Measurements from ENCODE around the gene SLC49A4. TPM values are rescaled to one million over a fixed set of nuclear protein-coding genes. Genes with fewer than 3 reads are reported as not detected.

SLC49A4 gene
- total RNA-seq, 1 donor from 2014 or later = 5.9 TPM

DNA sequence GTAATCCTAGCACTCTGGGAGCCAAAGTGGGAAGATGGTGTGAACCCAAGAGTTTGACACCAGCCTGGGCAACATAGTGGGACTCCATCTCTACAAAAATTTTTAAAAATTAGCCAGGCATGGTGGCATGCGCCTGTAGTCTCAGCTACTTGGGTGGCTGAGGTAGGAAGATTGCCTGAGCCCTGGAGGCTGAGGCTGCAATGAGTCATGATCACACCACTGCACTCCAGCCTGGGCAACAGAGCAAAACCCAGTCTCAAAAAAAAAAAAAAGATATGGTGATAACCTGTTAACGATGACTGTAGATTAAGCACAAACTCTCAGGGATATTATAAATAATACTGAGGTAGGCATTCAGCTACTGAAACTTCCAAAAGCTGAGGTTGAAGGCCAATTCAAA lies 107.5 kb downstream of the SLC49A4 start:
- no peak for ATAC-seq
- no peak for DNase-seq (ENCODE audit: low spot score)

DNA sequence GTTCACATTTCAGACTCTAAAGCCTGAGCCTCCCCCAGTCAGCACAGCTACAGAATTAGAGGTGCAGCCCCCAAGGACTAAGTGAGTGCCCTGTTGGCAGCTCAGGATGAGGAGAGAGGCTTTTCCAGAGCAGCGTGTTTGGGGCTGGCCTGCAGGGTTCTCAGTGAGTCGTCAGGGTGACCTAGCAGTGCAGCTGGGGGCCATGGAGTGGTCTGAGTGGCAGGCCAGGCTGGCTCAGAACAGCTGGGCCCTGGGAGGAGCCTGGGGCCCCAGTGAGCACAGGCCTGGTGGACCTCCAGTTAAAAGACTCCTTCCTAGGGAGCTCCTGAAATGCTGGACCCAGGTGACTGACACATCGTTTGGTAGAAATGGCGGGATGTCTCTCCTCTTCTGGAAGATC lies 108.3 kb downstream of the SLC49A4 start:
- DNase-seq (ENCODE audit: low spot score) (no peak), ATAC-seq (no peak)

GRCh38 chr3:122907471-122907870 lies 112.6 kb downstream of the SLC49A4 start:
- ATAC-seq (no peak), DNase-seq (ENCODE audit: low spot score) (no peak)

GRCh38 chr3:122908251-122908650 lies 113.4 kb downstream of the SLC49A4 start:
- DNase-seq (ENCODE audit: low spot score) (no peak), ATAC-seq (no peak)

DNA sequence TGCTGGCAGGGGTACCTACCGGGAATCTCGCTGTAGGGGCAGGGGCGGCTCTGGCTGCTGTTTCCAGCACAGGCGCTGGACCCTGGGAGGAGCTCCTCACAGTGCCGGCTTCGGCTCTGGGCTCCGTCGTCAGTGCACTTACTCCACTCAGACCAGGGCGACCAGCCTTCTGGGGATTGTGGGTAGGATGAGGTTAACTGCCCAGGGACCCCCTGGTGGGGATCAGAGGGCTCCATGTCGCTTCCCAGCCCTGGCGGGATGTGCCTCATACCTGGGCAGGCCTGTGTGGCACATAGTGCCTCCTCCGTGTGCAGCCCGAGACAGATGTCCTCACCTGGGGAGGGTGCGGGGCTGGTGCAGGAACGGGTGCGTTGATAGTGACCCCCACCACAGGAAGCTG lies 117.0 kb downstream of the SLC49A4 start:
- DNase-seq (ENCODE audit: low spot score) (no peak), ATAC-seq (no peak)

- no peak for ATAC-seq
- DNase-seq (ENCODE audit: low spot score) = no peak
Measured at GRCh38 chr3:122912772-122913538, 118.1 kb downstream of the SLC49A4 start.

DNA sequence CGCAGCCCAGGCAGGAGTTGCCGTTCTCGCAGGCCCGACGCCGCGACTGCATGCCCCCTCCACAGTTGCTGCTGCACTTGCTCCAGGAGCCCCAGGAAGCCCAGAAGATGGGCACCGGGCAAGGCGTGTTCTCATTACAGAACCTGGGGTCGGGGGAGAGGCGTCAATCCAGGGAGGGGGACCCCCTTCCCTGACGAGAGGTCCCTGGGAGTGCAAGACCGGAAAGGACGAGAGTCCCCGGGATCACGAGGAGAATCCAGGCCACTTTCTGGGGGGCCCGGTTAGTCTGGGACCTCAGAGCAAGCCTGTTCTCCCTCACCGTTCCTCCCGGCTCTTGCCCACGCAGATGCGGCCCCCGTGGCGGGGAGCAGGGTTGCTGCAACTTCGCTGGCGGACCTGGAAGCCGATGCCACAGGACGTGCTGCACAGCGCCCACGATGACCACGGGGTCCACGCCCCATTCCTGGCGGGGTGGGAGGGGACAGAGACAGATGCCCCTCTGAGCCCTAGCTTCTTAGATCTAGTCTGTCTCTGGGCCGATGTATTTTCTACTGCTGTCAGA lies 118.8 kb downstream of the SLC49A4 start:
- DNase-seq (ENCODE audit: low spot score) (no peak), ATAC-seq (no peak)

- ATAC-seq (no peak), DNase-seq (ENCODE audit: low spot score) (no peak)
Measured at GRCh38 chr3:122915300-122916055, 120.6 kb downstream of the SLC49A4 start.

DNA sequence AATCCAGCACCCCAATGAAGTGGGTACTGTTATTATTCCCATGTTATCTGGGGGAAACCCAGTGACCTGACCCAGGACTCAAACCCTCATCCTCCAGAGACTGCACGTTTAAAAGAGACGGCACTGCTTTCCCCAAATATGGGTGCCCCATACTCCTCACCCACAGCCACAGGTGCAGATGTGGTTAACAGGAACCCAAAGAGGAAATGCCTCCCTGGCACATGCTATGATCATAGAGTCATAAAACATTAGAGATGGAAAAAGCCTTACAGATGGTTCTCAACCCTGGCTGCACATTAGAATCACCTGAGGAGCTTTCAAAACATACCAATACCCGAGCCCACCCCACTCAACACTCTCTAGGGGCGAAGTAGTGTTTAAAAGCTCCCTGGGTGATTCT lies 121.2 kb downstream of the SLC49A4 start:
- ATAC-seq = no peak

DNA sequence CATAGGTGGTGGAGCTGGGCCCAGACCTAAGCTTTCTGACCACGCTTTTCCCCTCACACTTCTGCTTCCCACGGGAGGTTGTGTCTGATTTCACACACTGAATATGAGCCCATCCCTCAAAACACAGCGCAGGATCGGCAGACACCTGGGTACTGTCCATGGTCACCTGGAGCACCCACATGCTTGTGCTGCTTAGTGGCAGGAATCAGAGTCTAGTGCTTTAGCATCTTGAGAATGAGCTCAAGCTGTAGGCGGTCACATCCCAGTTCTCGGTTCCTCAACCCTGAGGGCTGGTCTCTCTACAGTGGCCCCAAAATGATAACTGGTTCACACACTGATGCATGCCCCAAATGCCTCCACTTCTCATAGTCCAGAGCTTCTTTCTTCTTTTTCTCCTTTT lies 121.7 kb downstream of the SLC49A4 start:
- no peak for ATAC-seq
- no peak for DNase-seq (ENCODE audit: low spot score)

More for the DNA sequence above, 121.2 kb downstream of the SLC49A4 start:
- no peak for DNase-seq (ENCODE audit: low spot score)

GRCh38 chr3:122917412-122917811 lies 122.5 kb downstream of the SLC49A4 start:
- DNase-seq (ENCODE audit: low spot score) (no peak), ATAC-seq (no peak)

- ATAC-seq (no peak), DNase-seq (ENCODE audit: low spot score) (no peak)
Measured at GRCh38 chr3:122918576-122919290, 123.9 kb downstream of the SLC49A4 start.

DNA sequence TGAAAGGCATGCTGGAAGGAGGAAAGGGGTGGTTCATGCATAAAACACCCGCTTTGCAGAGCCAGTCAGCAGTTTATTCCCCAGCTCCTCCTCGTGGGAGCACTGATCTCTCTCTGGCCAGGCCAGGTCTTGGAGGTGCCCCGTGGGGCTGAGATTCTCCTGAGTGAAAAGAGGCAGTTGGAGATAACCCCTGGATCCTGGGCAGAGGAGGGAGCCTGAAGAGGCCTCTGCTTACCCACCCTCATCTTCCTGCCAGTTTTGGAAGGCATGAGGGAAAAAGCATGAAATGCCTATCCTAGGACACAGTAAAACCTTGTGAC lies 124.4 kb downstream of the SLC49A4 start:
- DNase-seq (ENCODE audit: low spot score) (no peak), ATAC-seq (no peak)

DNA sequence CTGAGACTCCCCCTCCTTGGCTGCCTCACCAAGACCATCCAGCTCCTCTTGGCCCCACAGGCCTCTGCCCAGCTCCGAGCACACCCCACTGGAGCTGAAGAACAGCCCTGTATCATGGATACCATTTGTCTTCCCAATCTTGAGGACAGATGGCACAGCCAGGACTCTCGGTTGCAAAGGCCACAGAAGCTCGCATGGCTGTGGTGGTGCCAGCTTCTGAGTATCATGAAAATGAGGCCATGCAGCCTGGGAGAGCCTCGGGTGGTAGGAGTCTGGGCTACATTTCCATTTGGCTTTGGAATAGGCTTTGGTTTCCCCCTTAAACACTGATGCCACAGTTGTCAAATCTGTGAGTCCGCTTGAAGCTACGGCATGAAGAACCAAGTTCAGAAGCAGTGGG lies 126.1 kb downstream of the SLC49A4 start:
- no peak for ATAC-seq
- no peak for DNase-seq (ENCODE audit: low spot score)

GRCh38 chr3:122921791-122922651 lies 127.2 kb downstream of the SLC49A4 start:
- DNase-seq (ENCODE audit: low spot score) (no peak), ATAC-seq (peak; percentile 37)

DNA sequence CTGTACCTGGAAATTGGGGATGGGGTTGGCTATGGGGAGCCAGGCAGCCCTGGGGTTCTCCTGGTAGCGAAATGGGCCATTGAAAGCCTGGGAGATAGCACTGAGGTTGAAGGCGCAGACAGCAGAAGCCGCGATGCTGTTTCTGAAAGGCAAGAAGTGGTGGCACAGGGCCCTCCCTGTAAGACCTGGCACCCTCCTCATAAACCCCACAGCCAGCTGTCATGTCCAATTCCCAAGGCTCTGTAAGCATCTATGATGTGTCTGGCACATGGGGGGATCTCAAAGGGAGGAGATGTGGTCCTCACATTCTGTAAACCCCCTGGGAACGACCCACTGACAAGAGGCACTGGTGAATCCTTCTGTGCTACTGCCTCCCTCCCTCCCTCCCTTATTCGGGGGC lies 128.7 kb downstream of the SLC49A4 start:
- ATAC-seq (no peak), DNase-seq (ENCODE audit: low spot score) (no peak)

DNA sequence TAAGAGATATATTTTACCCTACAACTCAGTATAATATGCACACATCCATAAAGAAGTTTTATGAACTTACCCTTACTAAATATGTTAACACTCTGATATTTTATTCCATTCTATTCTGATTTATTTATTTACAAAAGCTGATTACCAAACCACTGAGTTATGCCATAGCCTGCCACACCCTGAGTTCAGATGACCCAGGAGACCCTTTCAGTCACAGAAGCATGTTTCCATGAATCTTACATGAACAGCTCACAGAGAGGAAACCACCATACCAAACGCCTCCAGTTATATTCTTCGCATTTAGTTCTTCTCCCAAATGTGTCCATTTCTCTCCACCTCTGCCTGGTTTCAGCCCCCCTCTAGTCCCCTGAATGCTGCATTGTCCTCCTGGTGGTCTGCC lies 129.2 kb downstream of the SLC49A4 start:
- ATAC-seq (no peak), DNase-seq (ENCODE audit: low spot score) (no peak)

DNA sequence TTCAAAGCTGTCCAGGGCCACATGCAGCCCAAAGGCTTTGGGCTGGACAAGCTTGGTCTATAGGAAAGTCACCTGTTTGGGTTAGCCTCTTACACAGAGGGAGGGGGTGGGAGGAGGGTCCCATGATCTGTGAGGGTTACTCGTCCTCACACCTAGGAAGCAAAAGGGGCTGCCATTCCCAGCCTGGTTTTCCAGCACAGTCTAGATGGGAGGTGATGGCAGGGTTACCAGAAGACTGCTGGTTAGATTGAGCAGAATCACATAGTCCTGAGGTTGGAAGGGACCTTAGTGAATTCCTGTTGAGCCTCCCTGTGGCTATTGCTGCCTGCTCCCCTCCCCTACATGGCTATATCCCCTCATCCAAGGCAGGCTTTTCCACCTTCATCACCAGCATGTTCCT lies 130.9 kb downstream of the SLC49A4 start:
- DNase-seq (ENCODE audit: low spot score) (no peak), ATAC-seq (no peak)

- DNase-seq (ENCODE audit: low spot score) (no peak), ATAC-seq (no peak)
Measured at GRCh38 chr3:122926322-122926721, 131.5 kb downstream of the SLC49A4 start.

- ATAC-seq (no peak), DNase-seq (ENCODE audit: low spot score) (no peak)
Measured at GRCh38 chr3:122926811-122927210, 131.9 kb downstream of the SLC49A4 start.

GRCh38 chr3:122927726-122928125 lies 132.9 kb downstream of the SLC49A4 start:
- ATAC-seq = no peak
- no peak for DNase-seq (ENCODE audit: low spot score)

Measured in left lobe of liver (tissue), 2 donors.